GM23338 (cell line): ENCODE measurements around the gene S100P.

Experiments
- EZH2 ChIP-seq: fragments of 200-600 bp; sonication (generic); IDR thresholded peaks from one replicate; pipeline ENCODE4 v1.8.0; 2017; ENCODE audit warnings: antibody characterized with exemption, mild to moderate bottlenecking, low read depth; ENCODE audit not compliant: unreplicated experiment
- POLR2AphosphoS5 ChIP-seq: IDR thresholded peaks from 2 replicates; pipeline ENCODE4 v1.6.1; 2016; ENCODE audit warnings: antibody characterized with exemption, low read depth
- TF ChIP-seq, protein P1 (sequence below), 2 experiments: fragments of 200-600 bp in 1 of 2; sonication (generic) in 1 of 2; conservative IDR thresholded peaks; 2 replicates each; pipeline versions ENCODE4 v1.5.1 to v1.6.1; 2016 to 2017; ENCODE audit warnings: antibody characterized with exemption in 2 of 2, low read depth in 2 of 2, mild to moderate bottlenecking in 2 of 2, moderate library complexity in 1 of 2

DNA sequence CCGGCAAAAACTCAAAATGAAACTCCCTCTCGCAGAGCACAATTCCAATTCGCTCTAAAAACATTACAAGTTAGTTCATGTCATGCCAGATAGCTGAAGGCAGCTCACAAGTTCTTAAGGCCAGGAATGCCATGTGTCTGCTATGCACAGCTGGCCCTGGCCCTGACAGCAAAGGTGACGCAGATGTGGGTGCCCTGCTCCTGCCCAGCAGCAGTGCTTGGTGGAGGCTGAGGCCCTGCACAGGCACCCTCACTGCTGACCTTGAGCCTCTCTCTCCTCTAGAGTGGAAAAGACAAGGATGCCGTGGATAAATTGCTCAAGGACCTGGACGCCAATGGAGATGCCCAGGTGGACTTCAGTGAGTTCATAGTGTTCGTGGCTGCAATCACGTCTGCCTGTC lies 2.9 kb downstream of the S100P start:
- TF ChIP-seq, protein P1, sequence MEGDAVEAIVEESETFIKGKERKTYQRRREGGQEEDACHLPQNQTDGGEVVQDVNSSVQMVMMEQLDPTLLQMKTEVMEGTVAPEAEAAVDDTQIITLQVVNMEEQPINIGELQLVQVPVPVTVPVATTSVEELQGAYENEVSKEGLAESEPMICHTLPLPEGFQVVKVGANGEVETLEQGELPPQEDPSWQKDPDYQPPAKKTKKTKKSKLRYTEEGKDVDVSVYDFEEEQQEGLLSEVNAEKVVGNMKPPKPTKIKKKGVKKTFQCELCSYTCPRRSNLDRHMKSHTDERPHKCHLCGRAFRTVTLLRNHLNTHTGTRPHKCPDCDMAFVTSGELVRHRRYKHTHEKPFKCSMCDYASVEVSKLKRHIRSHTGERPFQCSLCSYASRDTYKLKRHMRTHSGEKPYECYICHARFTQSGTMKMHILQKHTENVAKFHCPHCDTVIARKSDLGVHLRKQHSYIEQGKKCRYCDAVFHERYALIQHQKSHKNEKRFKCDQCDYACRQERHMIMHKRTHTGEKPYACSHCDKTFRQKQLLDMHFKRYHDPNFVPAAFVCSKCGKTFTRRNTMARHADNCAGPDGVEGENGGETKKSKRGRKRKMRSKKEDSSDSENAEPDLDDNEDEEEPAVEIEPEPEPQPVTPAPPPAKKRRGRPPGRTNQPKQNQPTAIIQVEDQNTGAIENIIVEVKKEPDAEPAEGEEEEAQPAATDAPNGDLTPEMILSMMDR (conservative IDR thresholded peaks at IDR 0.05; ENCODE audit: low read depth in 2 of 2) = no peak
- TF ChIP-seq EZH2 = no peak
- no peak for TF ChIP-seq POLR2AphosphoS5
